NCI-H446 (cell line): ENCODE measurements around the gene MTNR1B.

Experiments
- DNase-seq, 2 experiments: peaks; one replicate each; lab custom pipeline; 2025; lab: John Stamatoyannopoulos, UW

MTNR1B gene

DNA sequence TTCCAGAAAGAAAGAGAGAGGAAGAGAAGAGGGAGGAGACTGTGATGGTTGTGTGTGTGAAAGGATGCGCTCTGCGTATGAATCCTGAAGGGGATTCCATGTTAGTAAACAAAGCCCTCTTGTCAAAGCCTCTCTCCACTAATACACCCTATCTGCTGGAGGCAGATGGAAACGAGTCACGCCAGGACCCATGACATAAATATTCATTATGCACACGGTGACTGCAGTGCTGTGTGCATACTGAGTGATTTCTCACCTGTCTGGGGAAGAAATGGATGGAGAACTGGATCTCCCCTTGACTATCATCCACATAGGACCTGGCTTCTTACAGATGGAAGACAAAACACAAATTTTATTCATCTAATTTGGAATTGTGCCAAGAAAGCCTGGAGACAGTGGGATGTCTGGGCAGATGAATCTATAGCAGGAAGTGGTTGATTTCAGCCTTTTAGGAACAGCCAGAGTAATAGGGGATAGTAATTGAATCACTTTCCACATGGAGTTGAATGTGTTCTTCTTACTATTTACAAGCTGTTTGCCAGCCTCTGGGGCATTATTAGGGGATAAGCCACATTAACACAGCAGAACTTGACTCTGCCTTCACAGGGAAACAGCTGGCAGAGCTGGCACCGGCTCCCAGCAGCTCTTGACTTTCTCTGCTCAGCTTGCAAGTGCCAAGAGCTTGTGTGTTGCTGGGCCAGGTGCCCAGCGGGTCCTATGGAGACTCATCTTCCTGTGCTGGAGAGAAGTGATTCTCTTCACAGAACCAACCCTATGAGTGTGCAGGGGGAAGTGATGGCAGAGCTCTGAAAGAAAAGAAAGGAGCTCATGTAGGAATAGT lies 9.0 kb downstream of the MTNR1B start:
- DNase-seq, result peak; percentile 98 to 99

DNA sequence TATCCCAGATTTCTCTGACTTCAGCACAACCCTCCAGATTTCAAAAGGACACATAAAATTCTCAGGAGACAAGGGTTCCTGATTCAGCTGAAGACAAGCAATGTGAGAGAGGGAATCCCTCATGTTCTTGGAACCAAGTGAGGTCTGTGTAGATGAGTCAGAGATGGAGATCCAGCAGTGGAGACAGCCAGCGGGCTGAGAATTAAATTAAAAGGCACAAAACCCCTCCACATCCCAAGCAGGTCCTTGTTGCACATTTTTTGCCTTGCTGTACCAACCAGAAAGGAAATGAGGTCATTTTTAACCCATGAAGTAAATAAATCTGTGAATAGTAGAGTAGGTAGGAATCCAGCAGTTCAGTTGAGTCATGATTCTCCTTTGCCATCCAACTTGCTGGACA lies 9.7 kb downstream of the MTNR1B start:
- DNase-seq, result no peak

DNA sequence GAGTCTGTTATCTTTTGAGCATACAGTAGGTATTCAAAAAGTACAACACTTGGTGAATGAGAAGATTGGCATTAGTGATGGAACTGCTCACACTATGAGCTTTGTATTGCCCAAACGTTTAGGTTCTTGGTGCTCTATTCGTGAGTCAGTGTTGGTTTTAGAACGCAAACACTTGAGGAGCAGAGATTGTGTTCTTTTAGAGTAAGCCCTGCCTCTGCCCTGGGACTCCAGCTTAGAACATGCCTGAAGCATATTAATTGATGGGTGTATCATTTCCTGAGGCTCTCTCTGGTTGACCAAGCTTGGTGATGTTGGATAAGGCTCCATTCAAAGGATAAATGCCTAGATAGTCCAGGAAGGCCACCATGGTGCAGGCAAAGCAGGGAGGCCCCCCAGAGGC lies 10.9 kb downstream of the MTNR1B start:
- DNase-seq, result no peak

DNA sequence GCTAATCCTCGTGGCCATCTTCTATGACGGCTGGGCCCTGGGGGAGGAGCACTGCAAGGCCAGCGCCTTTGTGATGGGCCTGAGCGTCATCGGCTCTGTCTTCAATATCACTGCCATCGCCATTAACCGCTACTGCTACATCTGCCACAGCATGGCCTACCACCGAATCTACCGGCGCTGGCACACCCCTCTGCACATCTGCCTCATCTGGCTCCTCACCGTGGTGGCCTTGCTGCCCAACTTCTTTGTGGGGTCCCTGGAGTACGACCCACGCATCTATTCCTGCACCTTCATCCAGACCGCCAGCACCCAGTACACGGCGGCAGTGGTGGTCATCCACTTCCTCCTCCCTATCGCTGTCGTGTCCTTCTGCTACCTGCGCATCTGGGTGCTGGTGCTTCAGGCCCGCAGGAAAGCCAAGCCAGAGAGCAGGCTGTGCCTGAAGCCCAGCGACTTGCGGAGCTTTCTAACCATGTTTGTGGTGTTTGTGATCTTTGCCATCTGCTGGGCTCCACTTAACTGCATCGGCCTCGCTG lies 12.1 kb downstream of the MTNR1B start:
- no peak for DNase-seq

DNA sequence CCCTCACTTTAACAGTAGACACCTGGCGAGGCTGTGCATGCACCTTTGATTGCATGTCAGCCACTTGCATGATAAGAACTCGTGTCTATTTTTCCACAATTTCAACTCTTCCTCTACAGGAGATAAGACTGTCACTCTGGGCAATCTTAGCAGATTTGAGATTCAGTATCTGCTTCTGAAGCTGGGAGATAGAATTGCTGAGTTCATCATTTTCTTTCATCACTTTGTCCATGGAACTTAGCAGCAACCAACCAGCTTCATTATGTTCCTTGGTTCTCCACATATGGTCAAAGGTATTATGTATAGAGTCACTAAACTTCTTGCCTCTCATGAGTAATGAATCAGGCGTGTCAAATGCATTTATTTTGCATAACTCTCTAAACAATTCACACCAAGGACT lies 17.1 kb downstream of the MTNR1B start:
- no peak for DNase-seq

DNA sequence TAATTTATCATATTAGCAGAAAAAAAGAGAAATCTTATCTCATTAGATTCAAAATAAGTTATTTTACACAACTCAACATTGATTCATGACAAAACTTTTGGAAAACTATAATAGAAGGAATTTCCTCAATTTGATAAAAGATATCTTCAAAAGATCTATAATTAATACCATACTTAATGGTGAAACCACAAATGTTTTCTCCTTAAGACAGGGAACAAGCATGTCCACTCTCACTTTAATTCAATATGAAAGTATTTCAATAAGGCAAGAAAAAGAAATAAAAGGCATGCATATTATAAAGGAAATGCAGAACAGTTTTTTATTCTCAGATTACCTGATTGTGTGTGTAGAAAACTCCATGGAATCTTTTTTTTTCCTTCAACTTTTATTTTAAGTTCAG lies 23.6 kb downstream of the MTNR1B start:
- no peak for DNase-seq

DNA sequence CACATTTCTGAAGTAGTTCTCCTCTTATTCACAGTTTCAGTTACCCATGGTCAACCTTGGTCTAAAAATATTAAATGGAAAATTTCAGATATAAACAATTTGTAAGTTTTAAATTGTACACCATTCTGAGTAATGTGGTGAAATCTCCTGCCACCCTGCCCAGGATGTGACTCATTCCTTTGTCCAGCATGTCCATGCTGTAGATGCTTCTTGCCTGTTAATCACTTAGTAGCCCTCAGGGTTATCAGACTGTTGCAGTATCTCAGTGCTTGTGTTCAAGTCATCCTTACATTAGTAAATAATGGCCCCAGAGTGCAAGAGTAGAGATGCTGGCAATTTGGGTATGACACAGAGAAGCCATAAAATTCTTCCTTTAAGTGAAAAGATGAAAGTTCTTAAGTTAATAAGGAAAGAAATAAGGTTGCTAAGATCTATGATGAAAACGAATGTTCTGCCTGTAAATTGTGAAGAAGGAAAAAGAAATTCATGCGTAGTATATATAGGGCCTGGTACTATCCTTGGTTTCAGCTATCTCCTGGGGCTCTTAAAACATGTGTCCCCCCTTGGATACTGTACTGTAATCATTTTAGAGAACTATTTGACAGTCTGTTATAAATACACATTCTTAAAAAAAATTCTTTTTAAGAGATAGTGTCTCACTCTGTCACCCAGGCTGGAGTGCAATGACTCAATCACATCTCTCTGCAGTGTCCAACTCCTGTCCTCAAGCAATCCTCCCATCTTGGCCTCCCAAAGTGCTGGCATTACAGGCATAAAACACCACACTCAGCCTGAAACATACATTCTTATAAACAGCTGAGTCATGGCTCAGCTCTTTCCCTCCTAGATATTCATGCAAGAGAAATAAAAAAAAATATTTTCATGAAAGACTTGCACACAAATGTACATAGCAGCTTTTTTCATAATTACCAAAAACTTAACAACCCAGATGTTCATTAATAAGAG lies 31.3 kb downstream of the MTNR1B start:
- DNase-seq, result no peak

DNA sequence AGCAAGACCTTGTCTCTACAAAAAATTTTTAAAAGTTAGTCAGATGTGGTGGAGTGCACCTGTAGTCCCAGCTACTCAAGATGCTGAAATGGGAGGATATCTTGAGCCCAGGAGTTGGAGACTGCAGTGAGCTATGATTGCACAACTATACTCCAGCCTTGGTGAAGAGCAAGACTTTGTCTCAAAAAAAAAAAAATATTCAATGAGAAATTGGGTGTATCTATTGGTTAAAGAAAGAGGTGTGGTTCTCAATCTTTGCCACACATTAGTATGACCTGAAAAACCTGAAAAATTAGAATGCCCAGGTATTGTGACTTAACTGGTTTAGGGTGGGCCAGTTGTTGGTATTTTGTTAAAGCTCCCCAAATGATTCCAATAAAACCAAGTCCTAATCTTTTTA lies 32.4 kb downstream of the MTNR1B start:
- DNase-seq, result no peak

DNA sequence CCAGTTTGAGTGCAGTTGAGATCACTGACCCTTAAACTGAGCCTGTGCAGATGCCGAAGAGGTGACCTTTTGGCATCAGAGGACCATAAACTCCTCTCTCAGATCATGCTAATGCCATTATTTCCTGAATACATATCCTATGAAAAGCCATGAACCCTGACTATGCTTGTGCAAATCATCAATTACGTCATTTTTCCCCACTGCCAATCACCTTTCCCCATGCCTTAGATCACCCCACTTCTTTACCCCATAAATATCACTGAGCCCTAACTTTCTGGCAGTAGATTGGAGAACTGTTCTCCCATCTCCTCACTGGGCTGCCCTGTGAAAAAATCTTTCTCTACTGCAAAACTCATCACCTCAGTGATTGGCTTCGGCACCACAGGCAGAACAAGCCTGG lies 32.9 kb downstream of the MTNR1B start:
- no peak for DNase-seq

DNA sequence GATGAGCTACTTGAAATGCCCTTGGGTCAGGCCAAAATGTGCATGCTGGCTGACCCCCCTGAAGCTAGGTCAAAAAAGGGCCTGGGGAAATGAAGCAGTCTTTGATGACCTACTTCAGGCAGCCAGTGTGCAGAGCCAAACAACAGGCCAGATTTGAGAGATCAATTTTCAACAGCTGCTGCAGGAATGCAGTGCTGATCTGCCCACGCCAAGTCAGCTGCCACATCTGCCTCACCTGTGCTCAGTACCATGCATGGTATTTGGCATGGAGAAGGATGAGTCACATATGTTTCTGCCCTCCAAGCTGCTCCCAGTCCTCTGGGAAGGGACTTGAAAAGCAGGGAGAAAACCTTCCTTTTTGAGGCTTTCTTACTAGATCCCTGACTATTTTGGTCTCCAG lies 35.8 kb downstream of the MTNR1B start:
- peak in 1 of 2 experiments; percentile 21 for DNase-seq

DNA sequence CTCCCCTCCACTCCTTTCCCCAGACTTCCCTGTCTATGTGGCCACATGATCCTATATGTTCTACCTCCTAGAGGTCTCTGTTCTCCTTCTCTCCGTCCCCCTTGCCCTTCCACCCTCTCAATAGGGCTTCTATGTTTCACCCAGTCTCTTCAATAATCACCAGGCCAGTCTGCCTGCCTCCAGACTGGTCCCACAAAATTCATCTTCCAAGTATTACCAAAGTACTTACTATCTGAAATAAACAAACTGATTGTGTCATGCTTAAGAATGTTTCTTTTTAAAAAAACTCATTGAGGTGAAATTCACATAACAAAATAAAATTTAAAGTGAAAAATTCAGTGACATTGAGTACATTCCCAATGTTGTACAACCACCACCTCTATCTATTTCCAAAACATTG lies 44.2 kb downstream of the MTNR1B start:
- DNase-seq, result no peak

DNA sequence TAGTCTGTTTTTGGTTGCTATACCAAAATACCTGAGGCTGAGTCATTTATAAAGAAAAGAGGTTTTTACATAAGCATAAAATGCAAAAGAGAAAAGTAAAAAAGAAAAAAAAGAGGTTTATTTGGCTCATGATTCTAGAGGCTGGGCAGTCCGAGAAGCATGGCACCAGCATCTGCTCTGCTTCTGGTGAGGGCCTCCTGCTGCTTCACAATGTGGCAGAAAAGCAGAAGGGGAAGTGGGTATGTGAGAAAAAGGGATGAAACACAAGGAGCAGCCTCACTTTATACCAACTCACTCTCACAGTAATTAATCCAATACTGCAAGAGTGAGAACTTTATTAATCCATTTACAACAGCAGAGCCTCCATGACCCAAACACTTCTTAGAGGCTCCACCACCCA lies 47.1 kb downstream of the MTNR1B start:
- DNase-seq, result no peak

DNA sequence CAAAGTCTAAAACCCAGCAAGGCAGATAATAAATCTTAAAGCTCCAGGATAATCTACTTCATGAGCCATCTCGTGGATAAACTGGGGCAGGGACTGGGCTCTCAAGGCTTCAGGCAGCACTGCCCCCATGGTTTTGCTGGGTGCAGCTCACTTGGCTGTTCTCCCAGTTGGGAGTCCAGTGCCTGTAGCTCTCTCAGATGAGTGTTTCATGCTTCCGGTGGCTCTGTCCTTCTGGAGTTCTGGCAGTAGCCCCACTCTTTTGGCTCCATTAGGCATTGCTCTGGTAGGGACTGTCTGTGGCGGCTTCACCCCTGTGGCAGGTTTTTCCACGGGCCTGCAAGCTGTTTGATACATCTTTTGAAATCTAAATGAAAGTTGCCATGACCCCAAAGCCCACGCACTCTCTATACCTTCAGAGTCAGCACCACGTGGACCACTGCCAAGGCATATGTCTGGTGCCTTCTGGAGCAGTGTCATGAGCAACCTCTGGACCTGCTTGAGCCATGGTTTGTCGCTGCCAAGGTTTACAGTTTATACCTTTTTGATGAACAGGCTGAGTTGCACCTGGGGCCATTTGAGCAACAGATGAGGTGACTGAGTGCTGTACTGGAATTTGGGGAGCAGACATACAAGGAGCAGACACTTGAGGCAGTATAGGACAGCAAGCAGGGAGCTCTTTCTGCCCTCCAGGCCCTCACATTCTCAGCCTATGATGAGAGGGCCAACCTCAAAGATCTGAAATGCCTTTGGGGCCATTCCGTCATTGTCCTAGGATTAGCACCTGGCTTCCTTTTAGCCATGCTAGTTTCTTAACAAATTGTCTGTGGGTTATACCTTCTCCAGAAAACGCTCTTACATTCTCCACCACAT lies 48.6 kb downstream of the MTNR1B start:
- DNase-seq, result peak; percentile 38 to 87

DNA sequence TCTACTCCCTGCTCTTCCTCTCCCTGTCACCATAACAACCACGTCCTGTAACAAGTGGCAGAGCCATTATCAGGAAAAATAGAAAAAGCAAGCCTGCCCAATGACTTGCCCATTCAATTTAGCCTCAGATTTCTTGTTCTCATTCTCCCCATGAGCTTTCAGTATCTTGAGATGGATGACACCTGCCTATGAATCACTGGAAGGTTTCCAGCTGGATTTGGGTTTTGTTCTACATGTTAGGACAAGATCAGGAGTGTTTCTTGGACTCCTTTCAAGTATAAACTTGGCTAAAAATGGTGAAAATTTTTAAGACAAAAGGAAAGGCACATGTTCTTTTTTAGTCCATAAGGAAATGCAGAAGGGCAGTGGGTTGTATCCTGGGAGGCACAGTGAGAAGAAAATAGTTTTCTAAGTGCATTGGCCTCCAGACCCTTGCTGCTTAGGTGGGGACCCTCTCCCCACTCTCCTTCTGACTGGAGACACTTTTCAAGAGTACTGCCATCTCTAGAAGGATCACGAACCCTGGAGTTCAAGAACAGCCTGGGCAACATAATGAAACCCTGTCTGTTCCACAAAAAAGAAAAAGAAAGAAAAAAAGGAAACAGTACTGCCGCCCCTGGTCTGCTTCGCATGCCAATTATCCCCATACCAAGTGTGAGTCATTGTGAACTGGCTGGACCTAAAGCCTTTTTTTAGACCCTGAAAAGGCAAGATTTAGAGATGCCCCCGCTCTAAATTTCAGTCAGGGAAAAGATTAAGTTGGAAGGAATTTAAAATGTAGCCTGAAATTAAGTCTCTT lies 51.0 kb downstream of the MTNR1B start:
- peak; percentile 97 to 98 for DNase-seq

DNA sequence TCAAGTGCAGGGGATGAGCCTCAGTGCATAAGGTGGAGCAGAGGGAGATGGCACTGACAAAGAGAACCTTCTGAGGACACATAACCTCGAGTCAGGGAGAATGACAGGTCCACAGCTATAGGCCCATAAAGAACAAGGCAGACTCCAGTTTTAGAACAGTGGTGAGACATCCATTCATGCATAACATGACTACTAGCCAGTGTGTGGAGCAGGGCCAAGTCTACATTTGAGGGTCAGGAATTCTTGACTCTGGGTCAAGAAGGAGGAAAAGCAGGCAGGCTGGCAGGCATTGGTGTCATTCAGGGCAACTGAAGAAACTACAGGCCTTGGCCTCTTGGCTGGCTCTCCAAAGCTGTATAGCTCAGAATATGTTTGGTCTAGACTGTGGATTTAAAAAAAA lies 54.9 kb downstream of the MTNR1B start:
- DNase-seq, result peak in 1 of 2 experiments; percentile 64

DNA sequence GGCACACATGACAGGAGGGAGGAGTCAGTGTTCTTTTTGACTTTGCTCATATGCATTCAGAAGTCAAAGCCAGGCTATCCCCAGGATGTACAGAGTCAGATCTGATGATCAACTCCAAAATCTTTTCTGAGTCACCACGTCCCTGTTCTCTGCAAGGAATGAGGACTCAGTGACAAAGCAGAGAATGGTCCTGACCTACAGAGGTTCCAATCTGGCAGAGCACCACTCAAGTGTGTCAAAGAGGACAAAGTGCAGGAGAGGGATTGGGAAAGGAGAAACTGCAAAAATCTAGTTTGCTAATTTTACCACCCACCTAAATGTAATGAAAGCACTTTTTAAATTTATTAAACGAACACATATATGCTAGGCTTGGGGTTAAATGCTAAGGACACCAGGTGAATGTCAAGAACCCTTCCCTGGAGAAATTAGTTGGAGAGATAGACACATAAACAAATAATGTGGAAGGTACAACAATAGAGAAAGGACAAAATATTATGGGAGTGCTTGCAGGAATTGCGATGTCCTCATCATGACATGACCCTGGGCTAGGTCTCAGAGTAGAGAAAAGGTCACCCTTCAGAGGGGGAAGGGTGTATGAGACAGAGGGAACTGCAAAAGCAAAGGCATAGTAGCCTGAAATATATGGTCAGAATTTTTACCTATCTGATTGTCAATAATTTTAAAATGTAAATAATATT lies 56.3 kb downstream of the MTNR1B start:
- no peak for DNase-seq

DNA sequence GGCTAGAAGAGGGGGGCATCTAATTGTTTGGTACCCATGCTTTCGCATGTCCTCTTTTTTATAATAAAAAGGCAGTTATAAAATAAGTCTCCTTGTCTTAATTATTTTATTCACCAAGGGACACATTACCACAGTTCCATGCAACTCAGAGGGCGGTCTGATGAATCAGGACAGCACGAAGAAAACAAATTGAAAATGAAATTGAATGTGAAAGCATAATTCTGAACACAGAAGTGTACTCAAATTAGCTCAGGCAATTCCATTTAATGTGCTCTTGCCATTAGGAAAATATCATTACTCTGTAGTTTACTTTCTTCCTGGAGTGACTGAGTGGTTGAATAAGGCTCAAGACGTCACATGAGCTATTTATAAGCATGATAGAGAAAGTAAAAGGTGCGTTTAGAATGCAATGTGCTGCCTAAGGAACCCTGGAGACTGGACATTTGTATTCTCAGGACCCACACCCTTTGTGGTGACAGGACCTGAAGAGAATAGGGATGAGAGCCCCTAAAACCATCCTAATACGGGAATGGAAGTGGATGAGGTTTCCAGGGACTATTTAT lies 59.6 kb downstream of the MTNR1B start:
- DNase-seq, result no peak

DNA sequence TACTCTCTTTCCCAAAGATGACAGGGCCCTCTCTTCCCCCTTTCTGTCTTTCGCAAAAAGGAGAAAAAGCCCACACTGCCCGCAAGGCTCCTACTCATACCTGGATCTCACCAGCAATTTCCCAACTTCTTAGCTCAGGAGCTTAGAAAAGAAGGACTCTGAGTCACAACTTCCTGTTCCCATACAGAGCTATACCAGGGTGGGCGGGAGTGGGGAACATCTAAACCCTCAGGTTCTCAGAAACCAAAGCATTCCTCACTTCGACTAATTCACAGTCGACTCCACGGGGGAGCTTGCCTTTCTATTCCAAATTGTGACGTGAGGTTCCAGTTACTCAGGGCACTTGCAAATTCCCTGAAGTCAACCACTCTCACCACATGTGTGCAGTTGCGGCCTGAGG lies 61.9 kb downstream of the MTNR1B start:
- no peak for DNase-seq
